H1 (cell line): Measurements from ENCODE around the gene ZNF407. TPM values are rescaled to one million over a fixed set of nuclear protein-coding genes. Genes with fewer than 3 reads are reported as not detected.

Experiments
- CTCF ChIA-PET: fragments of 300-600 bp; sonication (Branson Sonifier 250); formaldehyde crosslinking; loops from one replicate; lab custom pipeline; 2021; ENCODE audit not compliant: partially characterized antibody; lab: Charles Lee
- POLR2A ChIA-PET: fragments of 300-600 bp; sonication (Branson Sonifier 250); formaldehyde crosslinking; loops from one replicate; lab custom pipeline; 2021; ENCODE audit warnings: inconsistent platforms; ENCODE audit not compliant: partially characterized antibody; lab: Charles Lee
- DNase-seq, 2 experiments: peaks; one replicate each; pipeline versions ENCODE4 v3.0.0 to v3.0.0-alpha.2; 2010 to 2022; ENCODE audit warnings: low spot score in 2 of 2, low read depth in 1 of 2, mixed read lengths in 1 of 2
- FAIRE-seq: peaks from 2 replicates; lab custom pipeline; 2011; peaks lifted over from hg19 to GRCh38; lab: Jason Lieb, UNC
- H2AFZ ChIP-seq: 2 replicates; pipeline ENCODE4 v1.8.1; 2012; ENCODE audit warnings: low read length, inconsistent platforms
- H2AK5ac ChIP-seq: 2 replicates; pipeline ENCODE4 v1.6.1; 2013; ENCODE audit warnings: low read depth, low read length
- H2BK120ac ChIP-seq: replicated peaks from 2 replicates; pipeline ENCODE3; 2013; ENCODE audit warnings: low read depth, low read length, inconsistent platforms
- H2BK12ac ChIP-seq: 2 replicates; pipeline ENCODE4 v1.6.1; 2013; ENCODE audit warnings: low read depth, low read length
- H2BK15ac ChIP-seq: 2 replicates; pipeline ENCODE4 v1.6.1; 2013; ENCODE audit warnings: low read length
- H2BK20ac ChIP-seq: 2 replicates; pipeline ENCODE4 v1.6.1; 2013; ENCODE audit warnings: low read length
- H2BK5ac ChIP-seq: 2 replicates; pipeline ENCODE4 v1.6.1; 2013; ENCODE audit warnings: low read depth, low read length
- H3K14ac ChIP-seq: 2 replicates; pipeline ENCODE4 v1.6.1; 2013; ENCODE audit warnings: inconsistent platforms; ENCODE audit not compliant: insufficient read length
- H3K18ac ChIP-seq: 2 replicates; pipeline ENCODE4 v1.6.1; 2013; ENCODE audit warnings: low read length; ENCODE audit errors: extremely low read depth
- H3K23ac ChIP-seq: 2 replicates; pipeline ENCODE4 v1.6.1; 2013; ENCODE audit warnings: inconsistent platforms; ENCODE audit not compliant: insufficient read length
- H3K23me2 ChIP-seq: 2 replicates; pipeline ENCODE4 v1.6.1; 2013; ENCODE audit warnings: low read depth, low read length
- H3K27ac ChIP-seq: 2 replicates; pipeline ENCODE4 v1.6.1; 2011; ENCODE audit warnings: low read depth, low read length, inconsistent platforms
- H3K27me3 ChIP-seq, 4 experiments: replicated peaks in 1 of 4; 1 replicate in 1 of 4; 2 replicates in 3 of 4; pipeline versions ENCODE4 v1.6.1 to v1.8.1; 2011 to 2013; ENCODE audit warnings: low read length in 3 of 4, mild to moderate bottlenecking in 3 of 4, inconsistent platforms in 2 of 4, mixed read lengths in 2 of 4, moderate library complexity in 1 of 4; ENCODE audit not compliant: control insufficient read depth in 3 of 4, insufficient read depth in 3 of 4; ENCODE audit errors: extremely low read depth in 1 of 4
- H3K36me3 ChIP-seq, 4 experiments: 2 replicates each; pipeline versions ENCODE4 v1.6.1 to v1.8.1; 2011 to 2013; ENCODE audit warnings: mild to moderate bottlenecking in 4 of 4, low read length in 3 of 4, moderate library complexity in 2 of 4, control low read depth in 1 of 4, inconsistent platforms in 1 of 4; ENCODE audit not compliant: insufficient read depth in 4 of 4, control insufficient read depth in 2 of 4
- H3K4ac ChIP-seq: replicated peaks from 2 replicates; pipeline ENCODE3; 2013; ENCODE audit warnings: low read length, low read depth, mixed read lengths, inconsistent platforms; ENCODE audit not compliant: insufficient read length
- H3K4me1 ChIP-seq, 4 experiments: replicated peaks in 1 of 4; 1 replicate in 1 of 4; 2 replicates in 3 of 4; pipeline versions ENCODE4 v1.6.1 to v1.8.1; 2011 to 2013; ENCODE audit warnings: low read length in 3 of 4, inconsistent platforms in 2 of 4, mixed read lengths in 1 of 4; ENCODE audit not compliant: insufficient read depth in 4 of 4, control insufficient read depth in 3 of 4
- H3K4me2 ChIP-seq, 2 experiments: 2 replicates each; pipeline versions ENCODE4 v1.6.1 to v1.8.1; 2011 to 2013; ENCODE audit warnings: low read depth in 2 of 2, low read length in 2 of 2, control low read depth in 1 of 2, inconsistent platforms in 1 of 2, mild to moderate bottlenecking in 1 of 2; ENCODE audit not compliant: insufficient read depth in 1 of 2
- H3K4me3 ChIP-seq, 4 experiments: fragments of 200-600, 300-600 bp in 1 of 4; sonication (generic), shearing (Covaris generic), sonication (Bioruptor Twin) in 1 of 4; 2 replicates each; pipeline versions ENCODE4 v1.5.1 to v1.8.1; 2011 to 2016; ENCODE audit warnings: low read length in 4 of 4, low read depth in 3 of 4, control low read depth in 2 of 4, inconsistent platforms in 2 of 4, mild to moderate bottlenecking in 2 of 4, mixed read lengths in 1 of 4, moderate library complexity in 1 of 4; ENCODE audit not compliant: insufficient read depth in 2 of 4; ENCODE audit errors: extremely low read depth in 1 of 4
- H3K56ac ChIP-seq: replicated peaks from 2 replicates; pipeline ENCODE3; 2013; ENCODE audit warnings: low read depth, mild to moderate bottlenecking, mixed read lengths, low read length, inconsistent platforms; ENCODE audit not compliant: insufficient read length
- H3K79me1 ChIP-seq: 2 replicates; pipeline ENCODE4 v1.6.1; 2013; ENCODE audit warnings: low read depth, low read length, control low read depth
- H3K79me2 ChIP-seq, 2 experiments: 2 replicates each; pipeline versions ENCODE4 v1.6.1 to v1.8.1; 2012 to 2013; ENCODE audit warnings: low read length in 2 of 2, mild to moderate bottlenecking in 2 of 2, inconsistent platforms in 1 of 2; ENCODE audit not compliant: insufficient read depth in 2 of 2, control insufficient read depth in 1 of 2
- H3K9ac ChIP-seq, 4 experiments: replicated peaks in 1 of 4; 1 replicate in 1 of 4; 2 replicates in 3 of 4; pipeline versions ENCODE4 v1.6.1 to v1.8.1; 2011 to 2013; ENCODE audit warnings: low read depth in 3 of 4, low read length in 3 of 4, control low read depth in 2 of 4, mild to moderate bottlenecking in 2 of 4, moderate library complexity in 2 of 4, inconsistent platforms in 1 of 4; ENCODE audit errors: extremely low read depth in 1 of 4
- H3K9me3 ChIP-seq, 2 experiments: 2 replicates each; pipeline versions ENCODE4 v1.6.1 to v1.8.1; 2012 to 2013; ENCODE audit warnings: mild to moderate bottlenecking in 2 of 2, moderate library complexity in 2 of 2, control low read depth in 1 of 2, inconsistent platforms in 1 of 2, low read depth in 1 of 2, low read length in 1 of 2, mixed read lengths in 1 of 2; ENCODE audit not compliant: insufficient read depth in 2 of 2
- H4K20me1 ChIP-seq, 2 experiments: replicated peaks in 1 of 2; 2 replicates each; pipeline versions ENCODE3 to v1.8.1; 2011 to 2013; ENCODE audit warnings: inconsistent platforms in 2 of 2, low read length in 2 of 2, mild to moderate bottlenecking in 1 of 2; ENCODE audit not compliant: insufficient read depth in 2 of 2, control insufficient read depth in 1 of 2
- H4K5ac ChIP-seq: 2 replicates; pipeline ENCODE4 v1.6.1; 2013; ENCODE audit warnings: low read length, low read depth, mixed read lengths, inconsistent platforms; ENCODE audit not compliant: insufficient read length
- H4K8ac ChIP-seq: 2 replicates; pipeline ENCODE4 v1.8.0; 2013; ENCODE audit warnings: mild to moderate bottlenecking, moderate library complexity, low read length, inconsistent platforms; ENCODE audit not compliant: insufficient read depth; ENCODE audit errors: extremely low read depth
- H4K91ac ChIP-seq: replicated peaks from 2 replicates; pipeline ENCODE3; 2013; ENCODE audit warnings: low read length, mixed read lengths, inconsistent platforms; ENCODE audit not compliant: insufficient read length
- ATF2 ChIP-seq: IDR thresholded peaks from 2 replicates; pipeline ENCODE4 v1.6.1; 2012; ENCODE audit warnings: low read length, inconsistent platforms
- KDM5A ChIP-seq: fragments of 200-600 bp; IDR thresholded peaks from 2 replicates; pipeline ENCODE4 v1.7.1; 2012; ENCODE audit warnings: mild to moderate bottlenecking, low read length, inconsistent platforms, mixed read lengths
- SIN3A ChIP-seq, 2 experiments: IDR thresholded peaks in 1 of 2; conservative IDR thresholded peaks in 1 of 2; 2 replicates each; pipeline ENCODE4 v1.6.1; 2011 to 2012; ENCODE audit warnings: low read length in 2 of 2, improper control_type of control experiment in 1 of 2, low read depth in 1 of 2, mild to moderate bottlenecking in 1 of 2
- SRF ChIP-seq: IDR thresholded peaks from 2 replicates; pipeline ENCODE4 v1.6.1; 2011; ENCODE audit warnings: mild to moderate bottlenecking, low read depth, low read length, moderate library complexity
- TAF1 ChIP-seq: IDR thresholded peaks from 2 replicates; pipeline ENCODE4 v1.6.1; 2011; ENCODE audit warnings: mild to moderate bottlenecking, low read depth, low read length
- TBP ChIP-seq: IDR thresholded peaks from 2 replicates; pipeline ENCODE4 v1.6.1; 2011; ENCODE audit warnings: low read depth, low read length, improper control_type of control experiment
- ZNF274 ChIP-seq: IDR thresholded peaks from 2 replicates; pipeline ENCODE4 v1.7.0; 2012; ENCODE audit warnings: low read length, borderline replicate concordance; ENCODE audit errors: extremely low read depth
- WGBS, 2 experiments: shearing (Covaris generic) in 1 of 2; methylation state at CpG; one replicate each; pipeline versions ENCODE4 v1.1.6 to v1.1.7; 2013 to 2015; ENCODE audit warnings: low lambda C conversion rate in 2 of 2, mixed read lengths in 2 of 2, inconsistent platforms in 1 of 2, low coverage in 1 of 2, missing lambda C conversion rate in 1 of 2; ENCODE audit not compliant: insufficient replicate concordance in 2 of 2, insufficient coverage in 1 of 2, insufficient read length in 1 of 2; ENCODE audit errors: extremely low coverage in 1 of 2, missing lambda C conversion rate in 1 of 2; 5-methylcytosine and 5-hydroxymethylcytosine counted together
- polyA plus RNA-seq, 7 experiments: library from polyadenylated mRNA; depleted of rRNA in 3 of 7; stranded (reverse) in 5 of 7; unstranded in 2 of 7; fragments of >200 nt in 5 of 7; fragments of 200-250 nt in 2 of 7; gene quantifications; 1 replicate in 5 of 7; 2 replicates in 1 of 7; 4 replicates in 1 of 7; pipeline versions ENCODE4 v1.2.1 to v1.2.3, GENCODE V29; 2011 to 2013; ENCODE audit warnings: missing spikeins in 2 of 7, mixed read lengths in 2 of 7
- total RNA-seq: library from RNA; stranded (reverse); fragmentation: NEBNext Ultra II Directional; extraction: Animal tissue kit (Norgen Biotek cat#: 25700); gene quantifications from 2 replicates; pipeline ENCODE4 v1.2.1, GENCODE V29; 2021

ZNF407 gene
- total and polyA plus RNA-seq, 2 of the 8 experiments (the other 6 are each of a cell fraction or from before 2014, with no cell fraction given) = 1.5 to 6.8 TPM

- Histone ChIP-seq H3K79me1 (no peaks in the 10 kb centered on the region), H3K56ac (no peak overlapping the region), H3K4me1 (no peaks in the 10 kb centered on the region), H3K9ac (no peak overlapping the region), H3K14ac (no peak overlapping the region), H2BK5ac (no peak overlapping the region), H2AK5ac (no peak overlapping the region), H3K27me3 (no peaks in the 10 kb centered on the region), H4K91ac (no peak overlapping the region), H3K79me2 (no peaks in the 10 kb centered on the region), H3K36me3 (no peaks in the 10 kb centered on the region), H3K27ac (no peak overlapping the region), H2BK15ac (no peak overlapping the region), H2BK20ac (no peak overlapping the region), H3K4me2 (no peak overlapping the region), H3K9me3 (no peaks in the 10 kb centered on the region; a peak in 1 of 4 replicates), H2AFZ (no peak overlapping the region), H4K8ac (no peak overlapping the region; the same call in 1 of the 2 replicates), H3K23ac (no peak overlapping the region), H2BK120ac (no peak overlapping the region), H4K20me1 (no peaks in the 10 kb centered on the region), H3K18ac (no peak overlapping the region), H4K5ac (no peak overlapping the region), H3K4ac (no peak overlapping the region), H3K4me3 (no peak overlapping the region), H2BK12ac (no peak overlapping the region), H3K23me2 (no peaks in the 10 kb centered on the region)
- FAIRE-seq (no peak), DNase-seq (no peak)
- POLR2A ChIA-PET = no interaction called here
- CTCF ChIA-PET = no interaction called here
- no peak for TF ChIP-seq ZNF274
- TF ChIP-seq ATF2 = no peak
- no peak for TF ChIP-seq SIN3A (conservative IDR thresholded peaks at IDR 0.05 in 1 of 2, IDR thresholded peaks at IDR 0.05 in 1 of 2; ENCODE audit: low read depth in 1 of 2, low read length in 2 of 2)
- no peak for TF ChIP-seq TAF1
- no peak for TF ChIP-seq SRF
- TF ChIP-seq KDM5A = no peak
- no peak for TF ChIP-seq TBP
- WGBS, 2 experiments = 96% methylated on average over 11 of the region's 11 CpGs; no CpG with 5 or more reads in 1 of the 2 experiments
These were observed 84.7 kb downstream of the ZNF407 start for GRCh38 chr18:74682141-74682990.
